Measurements from ENCODE around the gene CCNDBP1. TPM values are rescaled to one million over a fixed set of nuclear protein-coding genes. Genes with fewer than 3 reads are reported as not detected.
A peak's percentile ranks its signal among the peaks of the same experiment; 100 is the strongest.

CCNDBP1 gene
- total and polyA plus RNA-seq, 7 experiments from 2014 or later: 72.3 to 163 (median 105) TPM

GRCh38 chr15:43212951-43213350, 27.7 kb downstream of the CCNDBP1 start:
- Histone ChIP-seq H3K4me1 (ENCODE audit: control insufficient read depth in 2 of 2, insufficient read depth in 2 of 2, low read length in 2 of 2) (no peaks in the 10 kb centered on the region), H3K27ac (ENCODE audit: low read depth, low read length) (no peak overlapping the region), H3K36me3 (ENCODE audit: control insufficient read depth in 2 of 3, insufficient read depth in 3 of 3, low read length in 3 of 3) (no peaks in the 10 kb centered on the region), H3K27me3 (ENCODE audit: control insufficient read depth in 2 of 2, insufficient read depth in 2 of 2, low read length in 2 of 2) (no peaks in the 10 kb centered on the region), H3K9me3 (ENCODE audit: control insufficient read depth in 2 of 3, low read length in 3 of 3) (no peaks in the 10 kb centered on the region), H3K4me3 (ENCODE audit: low read length) (no peak overlapping the region)
- Mint-ChIP-seq H3K36me3 (no peaks in the 10 kb centered on the region), H3K4me1 (peaks cover 0 to 1% (median 0%) of the 10 kb centered on the region in 7 donors), H3K9me3 (peaks cover 0 to 1% (median 0%) of the 10 kb centered on the region in 11 donors), H3K4me3 (no peak overlapping the region), H3K27me3 (peaks cover 12 to 31% (median 20%) of the 10 kb centered on the region in 5 donors), H3K27ac (no peak overlapping the region)
- ATAC-seq (no peak), DNase-seq (no peak)
- POLR2A ChIA-PET: no interaction called here
- intact Hi-C loops (cut with micrococcal nuclease): no loop called here
- CTCF ChIA-PET: no interaction called here

- Histone ChIP-seq H3K36me3 (ENCODE audit: control insufficient read depth in 2 of 3, insufficient read depth in 3 of 3, low read length in 3 of 3) (no peaks in the 10 kb centered on the region), H3K27me3 (ENCODE audit: control insufficient read depth in 2 of 2, insufficient read depth in 2 of 2, low read length in 2 of 2) (no peaks in the 10 kb centered on the region), H3K9me3 (ENCODE audit: control insufficient read depth in 2 of 3, low read length in 3 of 3) (no peaks in the 10 kb centered on the region), H3K27ac (ENCODE audit: low read depth, low read length) (no peak overlapping the region), H3K4me3 (ENCODE audit: low read length) (no peak overlapping the region), H3K4me1 (ENCODE audit: control insufficient read depth in 2 of 2, insufficient read depth in 2 of 2, low read length in 2 of 2) (no peaks in the 10 kb centered on the region)
- peaks cover 11 to 26% (median 17%) of the 10 kb centered on the region in 5 donors for H3K27me3 Mint-ChIP-seq
- H3K36me3 Mint-ChIP-seq: no peaks in the 10 kb centered on the region
- H3K27ac Mint-ChIP-seq: no peak overlapping the region
- peaks cover 0 to 1% (median 0%) of the 10 kb centered on the region in 7 donors for H3K4me1 Mint-ChIP-seq
- peaks cover 0 to 1% (median 0%) of the 10 kb centered on the region in 11 donors for H3K9me3 Mint-ChIP-seq
- ATAC-seq (no peak), DNase-seq (no peak)
- POLR2A ChIA-PET: no interaction called here
- intact Hi-C loops (cut with micrococcal nuclease): no loop called here
- H3K4me3 Mint-ChIP-seq: no peak overlapping the region
- CTCF ChIA-PET: no interaction called here
Measured at GRCh38 chr15:43213466-43213865, 28.3 kb downstream of the CCNDBP1 start.

- Histone ChIP-seq H3K27me3 (ENCODE audit: control insufficient read depth in 2 of 2, insufficient read depth in 2 of 2, low read length in 2 of 2) (no peaks in the 10 kb centered on the region), H3K4me1 (ENCODE audit: control insufficient read depth in 2 of 2, insufficient read depth in 2 of 2, low read length in 2 of 2) (no peaks in the 10 kb centered on the region), H3K9me3 (ENCODE audit: control insufficient read depth in 2 of 3, low read length in 3 of 3) (no peaks in the 10 kb centered on the region), H3K4me3 (ENCODE audit: low read length) (no peak overlapping the region), H3K27ac (ENCODE audit: low read depth, low read length) (no peak overlapping the region), H3K36me3 (ENCODE audit: control insufficient read depth in 2 of 3, insufficient read depth in 3 of 3, low read length in 3 of 3) (no peaks in the 10 kb centered on the region)
- Mint-ChIP-seq H3K36me3 (no peaks in the 10 kb centered on the region), H3K27ac (no peak overlapping the region), H3K4me1 (peaks cover 0 to 1% (median 0%) of the 10 kb centered on the region in 7 donors), H3K27me3 (peaks cover 4 to 20% (median 11%) of the 10 kb centered on the region in 5 donors), H3K4me3 (no peak overlapping the region), H3K9me3 (peaks cover 0 to 1% (median 0%) of the 10 kb centered on the region in 11 donors)
- DNase-seq (no peak), ATAC-seq (no peak)
- intact Hi-C loops (cut with micrococcal nuclease): no loop called here
- POLR2A ChIA-PET: no interaction called here
- CTCF ChIA-PET: no interaction called here
Measured at GRCh38 chr15:43214169-43214568, 29.0 kb downstream of the CCNDBP1 start.

GRCh38 chr15:43214592-43215295, 29.5 kb downstream of the CCNDBP1 start:
- H3K4me1 Mint-ChIP-seq: peaks cover 0 to 1% (median 0%) of the 10 kb centered on the region in 7 donors
- Histone ChIP-seq H3K9me3 (ENCODE audit: control insufficient read depth in 2 of 3, low read length in 3 of 3) (no peaks in the 10 kb centered on the region), H3K4me1 (ENCODE audit: control insufficient read depth in 2 of 2, insufficient read depth in 2 of 2, low read length in 2 of 2) (no peaks in the 10 kb centered on the region), H3K27me3 (ENCODE audit: control insufficient read depth in 2 of 2, insufficient read depth in 2 of 2, low read length in 2 of 2) (no peaks in the 10 kb centered on the region), H3K27ac (ENCODE audit: low read depth, low read length) (no peak overlapping the region), H3K4me3 (ENCODE audit: low read length) (no peak overlapping the region), H3K36me3 (ENCODE audit: control insufficient read depth in 2 of 3, insufficient read depth in 3 of 3, low read length in 3 of 3) (no peaks in the 10 kb centered on the region)
- ChIA-PET POLR2A (no interaction called here), CTCF (no interaction called here)
- peaks cover 0 to 15% (median 6%) of the 10 kb centered on the region in 5 donors for H3K27me3 Mint-ChIP-seq
- peaks cover 0 to 1% (median 0%) of the 10 kb centered on the region in 11 donors for H3K9me3 Mint-ChIP-seq
- peak overlapping the region in 2 of 9 donors; percentile 22 to 51 for H3K27ac Mint-ChIP-seq
- intact Hi-C loops (cut with micrococcal nuclease): no loop called here
- DNase-seq (no peak), ATAC-seq (no peak)
- H3K36me3 Mint-ChIP-seq: no peaks in the 10 kb centered on the region
- H3K4me3 Mint-ChIP-seq: peak overlapping the region in 1 of 10 donors; percentile 56

GRCh38 chr15:43215961-43216360, 30.8 kb downstream of the CCNDBP1 start:
- intact Hi-C loops (cut with micrococcal nuclease): no loop called here
- H3K36me3 ChIP-seq (ENCODE audit: control insufficient read depth in 2 of 3, insufficient read depth in 3 of 3, low read length in 3 of 3): no peaks in the 10 kb centered on the region
- no peak for DNase-seq
- POLR2A ChIA-PET: no interaction called here
- peaks cover 0 to 11% (median 8%) of the 10 kb centered on the region in 5 donors for H3K27me3 Mint-ChIP-seq
- CTCF ChIA-PET: interaction anchor here (0.7 kb wide), 1 partner anchor 9 kb away, joined by 4 read pairs; no protein-coding TSS in a partner anchor
- no peaks in the 10 kb centered on the region for H3K27me3 ChIP-seq (ENCODE audit: control insufficient read depth in 2 of 2, insufficient read depth in 2 of 2, low read length in 2 of 2)
- H3K4me1 Mint-ChIP-seq: peaks cover 0 to 5% (median 0%) of the 10 kb centered on the region in 7 donors
- no peak overlapping the region for H3K27ac ChIP-seq (ENCODE audit: low read depth, low read length)
- no peak for ATAC-seq
- peaks cover 0 to 1% (median 0%) of the 10 kb centered on the region in 11 donors for H3K9me3 Mint-ChIP-seq
- H3K4me3 Mint-ChIP-seq: no peak overlapping the region
- H3K4me3 ChIP-seq (ENCODE audit: low read length): no peak overlapping the region
- no peaks in the 10 kb centered on the region for H3K4me1 ChIP-seq (ENCODE audit: control insufficient read depth in 2 of 2, insufficient read depth in 2 of 2, low read length in 2 of 2)
- no peak overlapping the region for H3K27ac Mint-ChIP-seq
- no peaks in the 10 kb centered on the region for H3K9me3 ChIP-seq (ENCODE audit: control insufficient read depth in 2 of 3, low read length in 3 of 3)
- no peaks in the 10 kb centered on the region for H3K36me3 Mint-ChIP-seq

- Histone ChIP-seq H3K4me3 (ENCODE audit: low read length) (no peak overlapping the region), H3K4me1 (ENCODE audit: control insufficient read depth in 2 of 2, insufficient read depth in 2 of 2, low read length in 2 of 2) (no peaks in the 10 kb centered on the region), H3K27ac (ENCODE audit: low read depth, low read length) (no peak overlapping the region), H3K27me3 (ENCODE audit: control insufficient read depth in 2 of 2, insufficient read depth in 2 of 2, low read length in 2 of 2) (no peaks in the 10 kb centered on the region), H3K36me3 (ENCODE audit: control insufficient read depth in 2 of 3, insufficient read depth in 3 of 3, low read length in 3 of 3) (no peaks in the 10 kb centered on the region), H3K9me3 (ENCODE audit: control insufficient read depth in 2 of 3, low read length in 3 of 3) (no peaks in the 10 kb centered on the region)
- ATAC-seq: no peak
- intact Hi-C loops (cut with micrococcal nuclease): no loop called here
- Mint-ChIP-seq H3K27me3 (peaks cover 0 to 23% (median 7%) of the 10 kb centered on the region in 5 donors), H3K4me3 (no peak overlapping the region), H3K4me1 (peaks cover 0 to 5% (median 0%) of the 10 kb centered on the region in 7 donors), H3K9me3 (peaks cover 0 to 1% (median 0%) of the 10 kb centered on the region in 11 donors), H3K36me3 (no peaks in the 10 kb centered on the region), H3K27ac (no peak overlapping the region)
- POLR2A ChIA-PET: no interaction called here
- CTCF ChIA-PET: interaction anchor here (0.7 kb wide), 1 partner anchor 54 kb away, joined by 6 read pairs; no protein-coding TSS in a partner anchor
- DNase-seq: no peak
Measured at GRCh38 chr15:43218908-43219706, 33.9 kb downstream of the CCNDBP1 start.

All from naive thymus-derived CD4-positive, alpha-beta T cell (primary cell).